ENCODE measurements around the gene PHRF1.

- TF ChIP-seq POLR2A (IDR thresholded peaks at IDR 0.05; ENCODE audit: low read depth, low read length) = no peak
- no peak for TF ChIP-seq EZH2 (IDR thresholded peaks at IDR 0.05; ENCODE audit: borderline replicate concordance, low read depth, low read length, severe bottlenecking)
- no peak for TF ChIP-seq CTCF (IDR thresholded peaks at IDR 0.05; ENCODE audit: extremely low read depth in 1 of 2, insufficient read depth in 1 of 2, low read depth in 1 of 2, low read length in 2 of 2)
- TF ChIP-seq POLR2AphosphoS5 (IDR thresholded peaks at IDR 0.05; ENCODE audit: insufficient read depth, low read depth, low read length) = no peak
- TF ChIP-seq MAX (IDR thresholded peaks at IDR 0.05; ENCODE audit: insufficient read depth, insufficient read length) = no peak
- TF ChIP-seq JUN (IDR thresholded peaks at IDR 0.05; ENCODE audit: borderline replicate concordance, insufficient read depth, insufficient read length, low read depth) = no peak
- no peak for TF ChIP-seq GATA2 (IDR thresholded peaks at IDR 0.05; ENCODE audit: insufficient read depth, insufficient read length, low read depth, low read length)
- TF ChIP-seq MYC (IDR thresholded peaks at IDR 0.05; ENCODE audit: low read depth, low read length) = no peak
- no peak for TF ChIP-seq FOS (IDR thresholded peaks at IDR 0.05; ENCODE audit: borderline replicate concordance, insufficient read depth, low read length)
Observed at GRCh38 chr11:553083-553987, 22.9 kb upstream of the PHRF1 start.
